Measurements from ENCODE around the gene TMOD1. TPM values are rescaled to one million over a fixed set of nuclear protein-coding genes. Genes with fewer than 3 reads are reported as not detected.
A peak's percentile ranks its signal among the peaks of the same experiment; 100 is the strongest.
"Not testable (repeated sequence)": the region's sequence is repeated elsewhere in the genome, so short reads cannot be mapped to it uniquely, and the experiment has no call there.

Gene TMOD1
- total and polyA plus RNA-seq, 5 donors from 2014 or later, result 2.4 to 11.0 (median 3.7) TPM

- Histone ChIP-seq H3K36me3 (ENCODE audit: control insufficient read depth, insufficient read depth, low read length) (no peaks in the 10 kb centered on the region), H3K27me3 (ENCODE audit: control insufficient read depth, insufficient read depth, low read length) (no peaks in the 10 kb centered on the region), H3K4me3 (ENCODE audit: low read depth, low read length) (no peak overlapping the region), H3K4me1 (ENCODE audit: control insufficient read depth, insufficient read depth, low read length, poor library complexity, severe bottlenecking) (no peaks in the 10 kb centered on the region), H3K27ac (ENCODE audit: insufficient read depth, low read length, poor library complexity, severe bottlenecking) (no peak overlapping the region), H3K9me3 (ENCODE audit: control insufficient read depth in 2 of 2, low read length in 2 of 2) (no peaks in the 10 kb centered on the region)
- DNase-seq (no peak), ATAC-seq (ENCODE audit: low read depth in 2 of 2) (no peak)
- H3K4me1 Mint-ChIP-seq, result peaks cover 0 to 23% (median 13%) of the 10 kb centered on the region in 4 donors
- peaks cover 0 to 2% (median 0%) of the 10 kb centered on the region in 7 donors for H3K9me3 Mint-ChIP-seq
- no peak overlapping the region for H3K27ac Mint-ChIP-seq
- H3K36me3 Mint-ChIP-seq, result no peaks in the 10 kb centered on the region
- H3K27me3 Mint-ChIP-seq, result no peaks in the 10 kb centered on the region
- H3K4me3 Mint-ChIP-seq, result peak overlapping the region in 1 of 4 donors; percentile 7
Observed at GRCh38 chr9:97573482-97574073, 72.1 kb downstream of the TMOD1 start.

- H3K27ac ChIP-seq (ENCODE audit: insufficient read depth, low read length, poor library complexity, severe bottlenecking), result not testable (repeated sequence)
- peak overlapping the region in 1 of 3 donors; percentile 93 for H3K27ac Mint-ChIP-seq
Observed at GRCh38 chr9:97574101-97574571, 72.7 kb downstream of the TMOD1 start.

GRCh38 chr9:97574921-97575672 is 73.6 kb downstream of the TMOD1 start:
- H3K36me3 Mint-ChIP-seq; H3K9me3 Mint-ChIP-seq; H3K27me3 Mint-ChIP-seq; H3K36me3 ChIP-seq (ENCODE audit: control insufficient read depth, insufficient read depth, low read length); H3K4me1 ChIP-seq (ENCODE audit: control insufficient read depth, insufficient read depth, low read length, poor library complexity, severe bottlenecking); H3K27ac ChIP-seq (ENCODE audit: insufficient read depth, low read length, poor library complexity, severe bottlenecking); H3K9me3 ChIP-seq (ENCODE audit: control insufficient read depth in 2 of 2, low read length in 2 of 2); H3K27me3 ChIP-seq (ENCODE audit: control insufficient read depth, insufficient read depth, low read length): not testable (repeated sequence)
- Mint-ChIP-seq H3K27ac (peak overlapping the region; percentile 70 to 96 (median 93)), H3K4me1 (peaks cover 0 to 23% (median 13%) of the 10 kb centered on the region in 4 donors), H3K4me3 (peak overlapping the region; percentile 88 to 98 (median 94))
- peak; percentile 46 to 55 for ATAC-seq (ENCODE audit: low read depth in 2 of 2)
- DNase-seq, result peak; percentile 36 to 65 (median 60)
- H3K4me3 ChIP-seq (ENCODE audit: low read depth, low read length), result peak overlapping the region; percentile 86

More at GRCh38 chr9:97574101-97574571, 72.7 kb downstream of the TMOD1 start:
- H3K4me1 ChIP-seq (ENCODE audit: control insufficient read depth, insufficient read depth, low read length, poor library complexity, severe bottlenecking); ATAC-seq (ENCODE audit: low read depth in 2 of 2); H3K27me3 Mint-ChIP-seq; DNase-seq; H3K9me3 ChIP-seq (ENCODE audit: control insufficient read depth in 2 of 2, low read length in 2 of 2); H3K36me3 ChIP-seq (ENCODE audit: control insufficient read depth, insufficient read depth, low read length); H3K4me3 Mint-ChIP-seq; H3K36me3 Mint-ChIP-seq; H3K4me3 ChIP-seq (ENCODE audit: low read depth, low read length); H3K9me3 Mint-ChIP-seq; H3K27me3 ChIP-seq (ENCODE audit: control insufficient read depth, insufficient read depth, low read length): not testable (repeated sequence)
- peaks cover 0 to 23% (median 13%) of the 10 kb centered on the region in 4 donors for H3K4me1 Mint-ChIP-seq

GRCh38 chr9:97575673-97576200 is 74.3 kb downstream of the TMOD1 start:
- H3K27ac ChIP-seq (ENCODE audit: insufficient read depth, low read length, poor library complexity, severe bottlenecking), result no peak overlapping the region
- DNase-seq, result peak in 1 of 3 donors; percentile 20
- no peaks in the 10 kb centered on the region for H3K27me3 Mint-ChIP-seq
- H3K27ac Mint-ChIP-seq, result peak overlapping the region in 2 of 3 donors; percentile 44 to 93
- no peaks in the 10 kb centered on the region for H3K27me3 ChIP-seq (ENCODE audit: control insufficient read depth, insufficient read depth, low read length)
- H3K9me3 Mint-ChIP-seq, result peaks cover 0 to 6% (median 3%) of the 10 kb centered on the region in 7 donors
- no peaks in the 10 kb centered on the region for H3K9me3 ChIP-seq (ENCODE audit: control insufficient read depth in 2 of 2, low read length in 2 of 2)
- H3K36me3 Mint-ChIP-seq, result peaks cover 8% of the 10 kb centered on the region
- no peaks in the 10 kb centered on the region for H3K36me3 ChIP-seq (ENCODE audit: control insufficient read depth, insufficient read depth, low read length)
- peak in 1 of 2 donors; percentile 45 for ATAC-seq (ENCODE audit: low read depth in 2 of 2)
- peak overlapping the region; percentile 88 to 98 (median 94) for H3K4me3 Mint-ChIP-seq
- H3K4me1 Mint-ChIP-seq, result peaks cover 0 to 23% (median 13%) of the 10 kb centered on the region in 4 donors
- no peaks in the 10 kb centered on the region for H3K4me1 ChIP-seq (ENCODE audit: control insufficient read depth, insufficient read depth, low read length, poor library complexity, severe bottlenecking)
- H3K4me3 ChIP-seq (ENCODE audit: low read depth, low read length), result peak overlapping the region; percentile 86

- Histone ChIP-seq H3K27ac (ENCODE audit: insufficient read depth, low read length, poor library complexity, severe bottlenecking) (no peak overlapping the region), H3K36me3 (ENCODE audit: control insufficient read depth, insufficient read depth, low read length) (no peaks in the 10 kb centered on the region), H3K9me3 (ENCODE audit: control insufficient read depth in 2 of 2, low read length in 2 of 2) (no peaks in the 10 kb centered on the region), H3K27me3 (ENCODE audit: control insufficient read depth, insufficient read depth, low read length) (no peaks in the 10 kb centered on the region), H3K4me1 (ENCODE audit: control insufficient read depth, insufficient read depth, low read length, poor library complexity, severe bottlenecking) (no peaks in the 10 kb centered on the region), H3K4me3 (ENCODE audit: low read depth, low read length) (peak overlapping the region; percentile 11)
- ATAC-seq (ENCODE audit: low read depth in 2 of 2), result no peak
- peak overlapping the region in 1 of 4 donors; percentile 36 for H3K4me3 Mint-ChIP-seq
- peaks cover 0 to 23% (median 11%) of the 10 kb centered on the region in 4 donors for H3K4me1 Mint-ChIP-seq
- peaks cover 8% of the 10 kb centered on the region for H3K36me3 Mint-ChIP-seq
- H3K9me3 Mint-ChIP-seq, result peaks cover 0 to 6% (median 3%) of the 10 kb centered on the region in 7 donors
- no peak overlapping the region for H3K27ac Mint-ChIP-seq
- no peaks in the 10 kb centered on the region for H3K27me3 Mint-ChIP-seq
- no peak for DNase-seq
Observed at GRCh38 chr9:97577051-97577450, 75.6 kb downstream of the TMOD1 start.

- H3K9me3 Mint-ChIP-seq, result peaks cover 0 to 6% (median 3%) of the 10 kb centered on the region in 7 donors
- H3K4me1 Mint-ChIP-seq, result peaks cover 0 to 23% (median 11%) of the 10 kb centered on the region in 4 donors
- Histone ChIP-seq H3K4me3 (ENCODE audit: low read depth, low read length) (no peak overlapping the region), H3K36me3 (ENCODE audit: control insufficient read depth, insufficient read depth, low read length) (no peaks in the 10 kb centered on the region), H3K27me3 (ENCODE audit: control insufficient read depth, insufficient read depth, low read length) (no peaks in the 10 kb centered on the region), H3K9me3 (ENCODE audit: control insufficient read depth in 2 of 2, low read length in 2 of 2) (no peaks in the 10 kb centered on the region), H3K4me1 (ENCODE audit: control insufficient read depth, insufficient read depth, low read length, poor library complexity, severe bottlenecking) (no peaks in the 10 kb centered on the region), H3K27ac (ENCODE audit: insufficient read depth, low read length, poor library complexity, severe bottlenecking) (no peak overlapping the region)
- H3K36me3 Mint-ChIP-seq, result peaks cover 8% of the 10 kb centered on the region
- H3K27ac Mint-ChIP-seq, result no peak overlapping the region
- DNase-seq, result no peak
- H3K4me3 Mint-ChIP-seq, result no peak overlapping the region
- H3K27me3 Mint-ChIP-seq, result no peaks in the 10 kb centered on the region
- no peak for ATAC-seq (ENCODE audit: low read depth in 2 of 2)
Observed at GRCh38 chr9:97578846-97579245, 77.4 kb downstream of the TMOD1 start.

GRCh38 chr9:97579914-97580313 is 78.4 kb downstream of the TMOD1 start:
- peaks cover 0 to 18% (median 8%) of the 10 kb centered on the region in 4 donors for H3K4me1 Mint-ChIP-seq

More at GRCh38 chr9:97579914-97580313, 78.4 kb downstream of the TMOD1 start:
- Histone ChIP-seq H3K27me3 (ENCODE audit: control insufficient read depth, insufficient read depth, low read length) (no peaks in the 10 kb centered on the region), H3K4me1 (ENCODE audit: control insufficient read depth, insufficient read depth, low read length, poor library complexity, severe bottlenecking) (no peaks in the 10 kb centered on the region), H3K4me3 (ENCODE audit: low read depth, low read length) (no peak overlapping the region), H3K9me3 (ENCODE audit: control insufficient read depth in 2 of 2, low read length in 2 of 2) (no peaks in the 10 kb centered on the region), H3K36me3 (ENCODE audit: control insufficient read depth, insufficient read depth, low read length) (no peaks in the 10 kb centered on the region), H3K27ac (ENCODE audit: insufficient read depth, low read length, poor library complexity, severe bottlenecking) (no peak overlapping the region)
- H3K27me3 Mint-ChIP-seq, result no peaks in the 10 kb centered on the region
- no peak overlapping the region for H3K4me3 Mint-ChIP-seq
- no peak for DNase-seq
- no peak for ATAC-seq (ENCODE audit: low read depth in 2 of 2)
- peaks cover 8% of the 10 kb centered on the region for H3K36me3 Mint-ChIP-seq
- peaks cover 0 to 6% (median 3%) of the 10 kb centered on the region in 7 donors for H3K9me3 Mint-ChIP-seq
- H3K27ac Mint-ChIP-seq, result no peak overlapping the region
